Colonic mucosa (tissue), 4 donors: ENCODE measurements around the gene SYNE1. TPM values are rescaled to one million over a fixed set of nuclear protein-coding genes. Genes with fewer than 3 reads are reported as not detected.

Source experiments
- DNase-seq: peaks from one replicate; pipeline ENCODE4 v3.0.0-alpha.2; 2020
- H3K27ac ChIP-seq: fragments of 200-600 bp; one replicate; pipeline ENCODE4 v1.8.0; 2021
- H3K27me3 ChIP-seq: fragments of 200-600 bp; one replicate; pipeline ENCODE4 v1.8.0; 2021
- H3K36me3 ChIP-seq: fragments of 200-600 bp; one replicate; pipeline ENCODE4 v1.8.0; 2021
- H3K4me1 ChIP-seq: fragments of 200-600 bp; one replicate; pipeline ENCODE4 v1.8.0; 2021; ENCODE audit warnings: mild to moderate bottlenecking
- H3K4me3 ChIP-seq: fragments of 200-600 bp; one replicate; pipeline ENCODE4 v1.8.0; 2021
- H3K9ac ChIP-seq, 2 donors: one replicate each; pipeline ENCODE4 v1.7.0; 2013; ENCODE audit warnings: control low read depth in 2 of 2, low read depth in 2 of 2, low read length in 2 of 2
- H3K9me3 ChIP-seq: fragments of 200-600 bp; one replicate; pipeline ENCODE4 v1.8.0; 2021
- CTCF ChIP-seq: fragments of 200-600 bp; IDR thresholded peaks from one replicate; pipeline ENCODE4 v1.8.0; 2022; ENCODE audit warnings: antibody characterized with exemption, mild to moderate bottlenecking
- intact Hi-C: fragments of 100-400 bp; cut with DNase I; formaldehyde crosslinking; loops from one replicate; pipeline ENCODE4 v1.14.1; 2022
- total RNA-seq, 2 donors: library from RNA; stranded (reverse); fragmentation: NEBNext Ultra II Directional in 1 of 2; extraction: Animal tissue kit (Norgen Biotek cat#: 25700) in 1 of 2; gene quantifications; one replicate each; pipeline ENCODE4 v1.2.1, GENCODE V29; 2021
- donor health status: healthy.
- donor health status: DM: no; HTN: no; CAD: no.
- donor health status: DM: no; HTN: no; CAD: no.

Gene SYNE1
- total RNA-seq, 2 donors from 2014 or later: 11.6 to 23.7 TPM

GRCh38 chr6:152212437-152212836, 424.7 kb downstream of the SYNE1 start:
- H3K9me3 ChIP-seq: no peaks in the 10 kb centered on the region
- H3K4me1 ChIP-seq: no peaks in the 10 kb centered on the region
- H3K27me3 ChIP-seq: no peaks in the 10 kb centered on the region
- H3K4me3 ChIP-seq: no peak overlapping the region
- no peak for DNase-seq
- TF ChIP-seq CTCF: no peak
- H3K27ac ChIP-seq: no peak overlapping the region
- no peaks in the 10 kb centered on the region for H3K36me3 ChIP-seq
- H3K9ac ChIP-seq: no peak overlapping the region
- intact Hi-C loops: no loop called here

- Histone ChIP-seq H3K9me3 (no peaks in the 10 kb centered on the region), H3K9ac (no peak overlapping the region), H3K4me1 (no peaks in the 10 kb centered on the region), H3K27ac (no peak overlapping the region), H3K4me3 (no peak overlapping the region), H3K27me3 (no peaks in the 10 kb centered on the region), H3K36me3 (no peaks in the 10 kb centered on the region)
- intact Hi-C loops: loop anchor here (5.0 to 10.0 kb wide), 2 partner anchors 53 to 146 kb away; no protein-coding TSS in a partner anchor
- TF ChIP-seq CTCF: no peak
- DNase-seq: no peak
These were observed 428.0 kb downstream of the SYNE1 start for GRCh38 chr6:152209211-152209610.

- intact Hi-C loops: loop anchor here (5.0 to 10.0 kb wide), 2 partner anchors 54 to 147 kb away; no protein-coding TSS in a partner anchor
- Histone ChIP-seq H3K9ac (no peak overlapping the region), H3K4me3 (no peak overlapping the region), H3K4me1 (no peaks in the 10 kb centered on the region), H3K36me3 (no peaks in the 10 kb centered on the region), H3K27me3 (no peaks in the 10 kb centered on the region), H3K9me3 (no peaks in the 10 kb centered on the region), H3K27ac (no peak overlapping the region)
- no peak for DNase-seq
- no peak for TF ChIP-seq CTCF
These were observed 429.0 kb downstream of the SYNE1 start for GRCh38 chr6:152207915-152208714.

GRCh38 chr6:152206072-152206818, 430.9 kb downstream of the SYNE1 start:
- Histone ChIP-seq H3K27me3 (no peaks in the 10 kb centered on the region), H3K9ac (no peak overlapping the region), H3K27ac (no peak overlapping the region), H3K36me3 (no peaks in the 10 kb centered on the region), H3K4me1 (no peaks in the 10 kb centered on the region), H3K9me3 (no peaks in the 10 kb centered on the region), H3K4me3 (no peak overlapping the region)
- TF ChIP-seq CTCF: peak; percentile 37
- peak; percentile 36 for DNase-seq
- intact Hi-C loops: loop anchor here (5.0 to 10.0 kb wide), 2 partner anchors 56 to 149 kb away; no protein-coding TSS in a partner anchor

- Histone ChIP-seq H3K36me3 (no peaks in the 10 kb centered on the region), H3K4me3 (no peak overlapping the region), H3K27me3 (no peaks in the 10 kb centered on the region), H3K9ac (no peak overlapping the region), H3K9me3 (no peaks in the 10 kb centered on the region), H3K27ac (no peak overlapping the region), H3K4me1 (no peaks in the 10 kb centered on the region)
- TF ChIP-seq CTCF: no peak
- intact Hi-C loops: loop anchor here (10.0 kb wide), 1 partner anchor 150 kb away; no protein-coding TSS in a partner anchor
- DNase-seq: no peak
These were observed 432.6 kb downstream of the SYNE1 start for GRCh38 chr6:152204591-152204990.
